ENCODE results near the gene SGCA. TPM values are rescaled to one million over a fixed set of nuclear protein-coding genes. Genes with fewer than 3 reads are reported as not detected.

SGCA gene
- total and polyA plus RNA-seq, 2 of the 8 experiments (the other 6 are each of a cell fraction or from before 2014, with no cell fraction given): 0.12 TPM; not detected in 1

GRCh38 chr17:50219939-50220465 is 54.2 kb downstream of the SGCA start:
- Histone ChIP-seq H4K20me1 (replicated peaks in 1 of 2; ENCODE audit: control insufficient read depth in 1 of 2, insufficient read depth in 2 of 2, low read length in 2 of 2) (no peaks in the 10 kb centered on the region), H3K18ac (ENCODE audit: extremely low read depth, low read length) (peak overlapping the region; percentile 17; the same call in 1 of the 2 replicates), H3K9me3 (ENCODE audit: insufficient read depth in 2 of 2, low read depth in 1 of 2, low read length in 1 of 2) (no peaks in the 10 kb centered on the region; a peak in 1 of 4 replicates), H3K23ac (ENCODE audit: insufficient read length) (no peak overlapping the region), H3K4me2 (ENCODE audit: insufficient read depth in 1 of 2, low read depth in 2 of 2, low read length in 2 of 2) (no peak overlapping the region), H3K36me3 (ENCODE audit: control insufficient read depth in 2 of 4, insufficient read depth in 4 of 4, low read length in 3 of 4) (no peaks in the 10 kb centered on the region), H4K8ac (ENCODE audit: extremely low read depth, insufficient read depth, low read length) (no peak overlapping the region), H4K5ac (ENCODE audit: insufficient read length, low read depth, low read length) (no peak overlapping the region), H4K91ac (replicated peaks; ENCODE audit: insufficient read length, low read length) (no peak overlapping the region), H3K23me2 (ENCODE audit: low read depth, low read length) (no peaks in the 10 kb centered on the region), H3K14ac (ENCODE audit: insufficient read length) (no peak overlapping the region), H2AK5ac (ENCODE audit: low read depth, low read length) (no peak overlapping the region), H3K79me2 (ENCODE audit: control insufficient read depth in 1 of 2, insufficient read depth in 2 of 2, low read length in 2 of 2) (no peaks in the 10 kb centered on the region), H3K4me1 (replicated peaks in 1 of 4; ENCODE audit: control insufficient read depth in 3 of 4, insufficient read depth in 4 of 4, low read length in 3 of 4) (peaks cover 2 to 7% (median 6%) of the 10 kb centered on the region in 4 experiments; a peak in 6 of 7 replicates), H2BK15ac (ENCODE audit: low read length) (no peak overlapping the region), H2BK12ac (ENCODE audit: low read depth, low read length) (no peak overlapping the region), H2BK5ac (ENCODE audit: low read depth, low read length) (no peak overlapping the region; the same call in 1 of the 2 replicates), H3K27me3 (replicated peaks in 1 of 4; ENCODE audit: control insufficient read depth in 3 of 4, extremely low read depth in 1 of 4, insufficient read depth in 3 of 4, low read length in 3 of 4) (no peaks in the 10 kb centered on the region), H2AFZ (ENCODE audit: low read length) (no peak overlapping the region), H3K27ac (ENCODE audit: low read depth, low read length) (no peak overlapping the region), H3K4me3 (ENCODE audit: extremely low read depth in 1 of 4, insufficient read depth in 2 of 4, low read depth in 3 of 4, low read length in 4 of 4) (no peak overlapping the region), H3K56ac (replicated peaks; ENCODE audit: insufficient read length, low read depth, low read length) (no peak overlapping the region), H3K4ac (replicated peaks; ENCODE audit: insufficient read length, low read depth, low read length) (no peak overlapping the region), H3K79me1 (ENCODE audit: low read depth, low read length) (no peaks in the 10 kb centered on the region), H3K9ac (replicated peaks in 1 of 4; ENCODE audit: extremely low read depth in 1 of 4, low read depth in 3 of 4, low read length in 3 of 4) (no peak overlapping the region), H2BK120ac (replicated peaks; ENCODE audit: low read depth, low read length) (no peak overlapping the region), H2BK20ac (ENCODE audit: low read length) (no peak overlapping the region)
- FAIRE-seq (peak; percentile 55), DNase-seq (ENCODE audit: low read depth in 1 of 2, low spot score in 2 of 2) (no peak)
- ChIA-PET POLR2A (ENCODE audit: partially characterized antibody) (interaction anchor here (0.8 to 1.5 kb wide), 3 partner anchors 12 to 21 kb away, joined by 3 to 5 read pairs (median 4); no protein-coding TSS in a partner anchor), CTCF (ENCODE audit: partially characterized antibody) (interaction anchor here (1.5 to 24.4 kb wide), 4 partner anchors 8 to 61 kb away, joined by 5 to 1349 read pairs (median 120); partner anchors contain the start of genes COL1A1 and TMEM92)
- TF ChIP-seq HDAC2 (IDR thresholded peaks at IDR 0.05; ENCODE audit: borderline replicate concordance in 1 of 2, low read depth in 2 of 2, low read length in 2 of 2): no peak
- TF ChIP-seq NANOG (IDR thresholded peaks at IDR 0.05; ENCODE audit: insufficient read depth, low read depth, low read length, poor library complexity, severe bottlenecking): no peak
- no peak for TF ChIP-seq CTCF (IDR thresholded peaks at IDR 0.05; ENCODE audit: control extremely low read depth in 1 of 3, insufficient read depth in 1 of 3, low read depth in 1 of 3, low read length in 3 of 3)
- TF ChIP-seq BCL11A (IDR thresholded peaks at IDR 0.05; ENCODE audit: low read depth in 2 of 2, low read length in 2 of 2): no peak
- no peak for TF ChIP-seq EZH2 (IDR thresholded peaks at IDR 0.05; ENCODE audit: low read depth, low read length, severe bottlenecking)
- no peak for TF ChIP-seq MAFK (IDR thresholded peaks at IDR 0.05; ENCODE audit: low read depth, low read length)
- peak; percentile 44; the same call in 1 of the 2 replicates for TF ChIP-seq TEAD4 (IDR thresholded peaks at IDR 0.05; ENCODE audit: low read depth, low read length)
- WGBS, 2 experiments (ENCODE audit: extremely low coverage in 1 of 2, insufficient coverage in 1 of 2, insufficient read length in 1 of 2, insufficient replicate concordance in 2 of 2, low coverage in 1 of 2, low lambda C conversion rate in 2 of 2, missing lambda C conversion rate in 1 of 2): 76% methylated on average over 4 of the region's 4 CpGs; no CpG with 5 or more reads in 1 of the 2 experiments
